KMS-11 (cell line): Measurements from ENCODE around the gene SLC48A1.

Experiments
- H2AFZ ChIP-seq: fragments of 200-600 bp; sonication (generic); 2 replicates; pipeline ENCODE4 v1.6.1; 2016; ENCODE audit warnings: antibody characterized with exemption, mixed run types, low read depth
- H3K27ac ChIP-seq: fragments of 200-600 bp; sonication (generic); 2 replicates; pipeline ENCODE4 v1.6.1; 2016; ENCODE audit warnings: mild to moderate bottlenecking, mixed run types
- H3K27me3 ChIP-seq: fragments of 200-600 bp; sonication (generic); 2 replicates; pipeline ENCODE4 v1.6.1; 2017; ENCODE audit warnings: mild to moderate bottlenecking, low read depth, mixed run types, moderate library complexity; ENCODE audit not compliant: insufficient read depth
- H3K36me3 ChIP-seq: fragments of 200-600 bp; sonication (generic); 2 replicates; pipeline ENCODE4 v1.6.1; 2017; ENCODE audit warnings: mild to moderate bottlenecking, mixed run types; ENCODE audit not compliant: insufficient read depth
- H3K4me1 ChIP-seq: fragments of 200-600 bp; sonication (generic); 2 replicates; pipeline ENCODE4 v1.6.1; 2016; ENCODE audit warnings: mild to moderate bottlenecking, low read depth, mixed run types; ENCODE audit not compliant: poor library complexity, severe bottlenecking
- H3K4me2 ChIP-seq: fragments of 200-600 bp; sonication (generic); 2 replicates; pipeline ENCODE4 v1.7.0; 2016; ENCODE audit warnings: mild to moderate bottlenecking, mixed run types
- H3K4me3 ChIP-seq: fragments of 200-600 bp; sonication (generic); IDR thresholded peaks from 2 replicates; pipeline ENCODE4 v1.6.1; 2017; ENCODE audit warnings: low read depth, low read length, mixed read lengths; ENCODE audit not compliant: insufficient read depth
- H3K79me2 ChIP-seq: fragments of 200-600 bp; sonication (generic); 2 replicates; pipeline ENCODE4 v1.6.1; 2016; ENCODE audit warnings: low read depth, mixed run types; ENCODE audit not compliant: insufficient read depth
- H3K9ac ChIP-seq: fragments of 200-600 bp; sonication (generic); 2 replicates; pipeline ENCODE4 v1.6.1; 2016; ENCODE audit warnings: mild to moderate bottlenecking, mixed run types
- H4K20me1 ChIP-seq: fragments of 200-600 bp; sonication (generic); 2 replicates; pipeline ENCODE4 v1.6.1; 2016; ENCODE audit warnings: mild to moderate bottlenecking, mixed run types; ENCODE audit not compliant: insufficient read depth
- CTCF ChIP-seq: fragments of 200-600 bp; sonication (generic); conservative IDR thresholded peaks from 2 replicates; pipeline ENCODE4 v1.6.1; 2017; ENCODE audit warnings: low read depth, mild to moderate bottlenecking, antibody characterized with exemption, low read length, moderate library complexity, mixed read lengths

Gene SLC48A1

GRCh38 chr12:47744778-47745436 lies 28.1 kb upstream of the SLC48A1 start:
- no peaks in the 10 kb centered on the region for H3K79me2 ChIP-seq
- no peaks in the 10 kb centered on the region for H3K27me3 ChIP-seq
- no peak overlapping the region for H3K27ac ChIP-seq
- no peak for TF ChIP-seq CTCF
- H3K4me2 ChIP-seq, result no peak overlapping the region
- H3K4me3 ChIP-seq, result no peak overlapping the region
- H2AFZ ChIP-seq, result no peak overlapping the region
- H4K20me1 ChIP-seq, result no peaks in the 10 kb centered on the region
- peaks cover 48% of the 10 kb centered on the region for H3K4me1 ChIP-seq
- H3K36me3 ChIP-seq, result no peaks in the 10 kb centered on the region
- no peak overlapping the region for H3K9ac ChIP-seq

- H3K79me2 ChIP-seq, result no peaks in the 10 kb centered on the region
- no peaks in the 10 kb centered on the region for H4K20me1 ChIP-seq
- no peak overlapping the region for H2AFZ ChIP-seq
- no peak overlapping the region for H3K4me3 ChIP-seq
- no peak overlapping the region for H3K27ac ChIP-seq
- no peaks in the 10 kb centered on the region for H3K36me3 ChIP-seq
- no peak overlapping the region for H3K9ac ChIP-seq
- no peak for TF ChIP-seq CTCF
- peaks cover 42% of the 10 kb centered on the region for H3K4me1 ChIP-seq
- H3K4me2 ChIP-seq, result no peak overlapping the region
- H3K27me3 ChIP-seq, result no peaks in the 10 kb centered on the region
Observed at GRCh38 chr12:47745485-47746041, 27.5 kb upstream of the SLC48A1 start.

- no peaks in the 10 kb centered on the region for H3K36me3 ChIP-seq
- H3K9ac ChIP-seq, result no peak overlapping the region
- H3K79me2 ChIP-seq, result no peaks in the 10 kb centered on the region
- H4K20me1 ChIP-seq, result no peaks in the 10 kb centered on the region
- H3K27ac ChIP-seq, result no peak overlapping the region
- no peak for TF ChIP-seq CTCF
- no peak overlapping the region for H3K4me2 ChIP-seq
- no peak overlapping the region for H3K4me3 ChIP-seq
- H3K27me3 ChIP-seq, result no peaks in the 10 kb centered on the region
- peaks cover 36% of the 10 kb centered on the region for H3K4me1 ChIP-seq
- H2AFZ ChIP-seq, result no peak overlapping the region
Observed at GRCh38 chr12:47746073-47746472, 27.0 kb upstream of the SLC48A1 start.

GRCh38 chr12:47746523-47746922 lies 26.5 kb upstream of the SLC48A1 start:
- H3K9ac ChIP-seq, result no peak overlapping the region
- no peaks in the 10 kb centered on the region for H3K36me3 ChIP-seq
- no peaks in the 10 kb centered on the region for H4K20me1 ChIP-seq
- H2AFZ ChIP-seq, result no peak overlapping the region
- peaks cover 32% of the 10 kb centered on the region for H3K4me1 ChIP-seq
- no peaks in the 10 kb centered on the region for H3K79me2 ChIP-seq
- H3K27ac ChIP-seq, result no peak overlapping the region
- no peak overlapping the region for H3K4me2 ChIP-seq
- TF ChIP-seq CTCF, result no peak
- H3K4me3 ChIP-seq, result no peak overlapping the region
- H3K27me3 ChIP-seq, result no peaks in the 10 kb centered on the region
